Bone marrow (tissue), 2 donors: ENCODE measurements around the gene SCAMP1.
A peak's percentile ranks its signal among the peaks of the same experiment; 100 is the strongest.
"Not testable (repeated sequence)": the region's sequence is repeated elsewhere in the genome, so short reads cannot be mapped to it uniquely, and the experiment has no call there.

Experiments
- DNase-seq, 2 donors: peaks; one replicate each; lab custom pipeline; 2025; lab: John Stamatoyannopoulos, UW

SCAMP1 gene

GRCh38 chr5:78424665-78425064 lies 64.2 kb downstream of the SCAMP1 start:
- DNase-seq, result no peak

- DNase-seq, result no peak
Measured at GRCh38 chr5:78429332-78429980, 69.0 kb downstream of the SCAMP1 start.

GRCh38 chr5:78430866-78431265 lies 70.4 kb downstream of the SCAMP1 start:
- no peak for DNase-seq

- no peak for DNase-seq
Measured at GRCh38 chr5:78433972-78434371, 73.6 kb downstream of the SCAMP1 start.

- DNase-seq, result no peak
Measured at GRCh38 chr5:78447775-78448424, 87.5 kb downstream of the SCAMP1 start.

- no peak for DNase-seq
Measured at GRCh38 chr5:78449103-78449502, 88.7 kb downstream of the SCAMP1 start.

GRCh38 chr5:78457507-78457906 lies 97.1 kb downstream of the SCAMP1 start:
- not testable (repeated sequence) for DNase-seq

GRCh38 chr5:78458843-78459242 lies 98.4 kb downstream of the SCAMP1 start:
- no peak for DNase-seq

GRCh38 chr5:78467140-78467539 lies 106.7 kb downstream of the SCAMP1 start:
- no peak for DNase-seq

GRCh38 chr5:78467752-78468357 lies 107.4 kb downstream of the SCAMP1 start:
- peak in 1 of 2 donors; percentile 40 for DNase-seq

- DNase-seq, result no peak
Measured at GRCh38 chr5:78471896-78472295, 111.5 kb downstream of the SCAMP1 start.

GRCh38 chr5:78472469-78473106 lies 112.2 kb downstream of the SCAMP1 start:
- DNase-seq, result peak in 1 of 2 donors; percentile 24

GRCh38 chr5:78473751-78474150 lies 113.3 kb downstream of the SCAMP1 start:
- DNase-seq, result no peak

- no peak for DNase-seq
Measured at GRCh38 chr5:78475370-78475769, 115.0 kb downstream of the SCAMP1 start.

GRCh38 chr5:78476795-78477194 lies 116.4 kb downstream of the SCAMP1 start:
- DNase-seq, result no peak

- DNase-seq, result no peak
Measured at GRCh38 chr5:78482948-78483347, 122.5 kb downstream of the SCAMP1 start.

- peak in 1 of 2 donors; percentile 99 for DNase-seq
Measured at GRCh38 chr5:78483809-78484521, 123.5 kb downstream of the SCAMP1 start.

GRCh38 chr5:78486218-78486617 lies 125.8 kb downstream of the SCAMP1 start:
- no peak for DNase-seq

GRCh38 chr5:78487846-78488245 lies 127.4 kb downstream of the SCAMP1 start:
- DNase-seq, result peak in 1 of 2 donors; percentile 51

- no peak for DNase-seq
Measured at GRCh38 chr5:78490709-78491485, 130.5 kb downstream of the SCAMP1 start.

- no peak for DNase-seq
Measured at GRCh38 chr5:78492224-78492623, 131.8 kb downstream of the SCAMP1 start.
